SIG-M5 treated with dmso at 0.1 percent for 504 hours (cell line): ENCODE results near the gene GMDS.
A peak's percentile ranks its signal among the peaks of the same experiment; 100 is the strongest.

ENCODE experiments used
- DNase-seq: peaks from one replicate; lab custom pipeline; 2025; ENCODE audit not compliant: unreplicated experiment; lab: John Stamatoyannopoulos, UW

The GMDS gene

DNA sequence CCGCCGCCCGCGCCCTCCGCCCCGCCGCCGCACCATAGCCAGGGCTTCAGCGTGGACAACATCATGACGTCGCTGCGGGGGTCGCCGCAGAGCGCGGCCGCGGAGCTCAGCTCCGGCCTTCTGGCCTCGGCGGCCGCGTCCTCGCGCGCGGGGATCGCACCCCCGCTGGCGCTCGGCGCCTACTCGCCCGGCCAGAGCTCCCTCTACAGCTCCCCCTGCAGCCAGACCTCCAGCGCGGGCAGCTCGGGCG lies 634.2 kb downstream of the GMDS start:
- no peak for DNase-seq

GRCh38 chr6:1610497-1611321 lies 634.7 kb downstream of the GMDS start:
- peak; percentile 14 for DNase-seq

DNA sequence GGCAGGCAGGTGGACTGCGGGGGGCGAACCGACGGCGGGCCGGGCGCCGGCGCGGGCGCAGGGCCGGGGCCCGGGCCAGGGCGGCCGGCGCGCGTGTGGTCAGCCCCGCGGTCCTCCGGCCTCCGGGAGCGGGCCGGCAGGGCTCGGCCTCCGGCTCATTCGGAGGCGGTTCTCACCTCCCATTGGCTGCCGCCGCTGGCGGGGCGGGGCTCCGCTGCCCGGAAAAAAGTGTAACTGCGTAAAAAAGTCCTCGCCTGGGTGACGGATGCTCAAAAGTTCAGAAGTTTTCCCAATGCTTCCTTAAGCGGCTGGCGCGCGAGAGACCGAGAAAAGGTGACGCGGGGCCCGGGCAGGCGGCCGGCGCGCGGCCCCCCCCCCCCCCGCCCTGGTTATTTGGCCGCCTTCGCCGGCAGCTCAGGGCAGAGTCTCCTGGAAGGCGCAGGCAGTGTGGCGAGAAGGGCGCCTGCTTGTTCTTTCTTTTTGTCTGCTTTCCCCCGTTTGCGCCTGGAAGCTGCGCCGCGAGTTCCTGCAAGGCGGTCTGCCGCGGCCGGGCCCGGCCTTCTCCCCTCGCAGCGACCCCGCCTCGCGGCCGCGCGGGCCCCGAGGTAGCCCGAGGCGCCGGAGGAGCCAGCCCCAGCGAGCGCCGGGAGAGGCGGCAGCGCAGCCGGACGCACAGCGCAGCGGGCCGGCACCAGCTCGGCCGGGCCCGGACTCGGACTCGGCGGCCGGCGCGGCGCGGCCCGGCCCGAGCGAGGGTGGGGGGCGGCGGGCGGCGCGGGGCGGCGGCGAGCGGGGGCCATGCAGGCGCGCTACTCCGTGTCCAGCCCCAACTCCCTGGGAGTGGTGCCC lies 635.5 kb downstream of the GMDS start, which contains the start of gene FOXC1:
FOXC1 (plus strand) TSS at position 268 of the 849 bp plus-strand sequence; CDS start at position 799, 531 bp downstream.
- peak; percentile 70 for DNase-seq

DNA sequence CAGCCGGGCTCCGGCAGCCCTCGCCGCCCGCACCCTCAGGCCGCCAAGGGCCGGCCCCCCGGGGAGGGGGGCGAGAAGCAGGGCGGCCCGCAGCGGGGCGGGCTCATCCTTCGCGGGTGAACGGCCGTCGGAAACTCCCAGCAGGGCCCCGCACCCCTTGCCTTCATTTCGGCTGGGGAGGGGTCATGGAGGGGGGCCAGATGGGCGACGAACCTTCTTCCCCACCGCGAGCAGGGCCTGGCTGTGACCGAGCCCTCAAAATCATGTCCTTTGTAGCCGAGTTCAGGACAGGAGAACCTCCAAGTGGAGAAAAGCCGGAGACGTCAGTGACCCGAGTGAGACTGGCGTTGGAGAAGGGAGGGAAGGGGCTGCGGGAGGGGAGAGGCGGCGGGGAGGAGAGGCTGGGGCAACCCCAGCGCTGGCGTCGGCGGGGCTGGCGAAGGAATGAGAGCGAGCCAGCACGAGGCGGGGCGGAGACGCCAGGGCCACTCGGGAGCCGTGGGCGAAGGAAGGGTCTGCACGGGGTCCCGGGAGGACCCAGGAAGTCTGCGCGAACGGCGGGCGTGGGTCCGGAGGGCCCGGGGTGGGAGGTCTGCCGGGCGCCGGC lies 636.3 kb downstream of the GMDS start:
- no peak for DNase-seq

- no peak for DNase-seq
Measured at GRCh38 chr6:1608222-1609040, 637.0 kb downstream of the GMDS start.

DNA sequence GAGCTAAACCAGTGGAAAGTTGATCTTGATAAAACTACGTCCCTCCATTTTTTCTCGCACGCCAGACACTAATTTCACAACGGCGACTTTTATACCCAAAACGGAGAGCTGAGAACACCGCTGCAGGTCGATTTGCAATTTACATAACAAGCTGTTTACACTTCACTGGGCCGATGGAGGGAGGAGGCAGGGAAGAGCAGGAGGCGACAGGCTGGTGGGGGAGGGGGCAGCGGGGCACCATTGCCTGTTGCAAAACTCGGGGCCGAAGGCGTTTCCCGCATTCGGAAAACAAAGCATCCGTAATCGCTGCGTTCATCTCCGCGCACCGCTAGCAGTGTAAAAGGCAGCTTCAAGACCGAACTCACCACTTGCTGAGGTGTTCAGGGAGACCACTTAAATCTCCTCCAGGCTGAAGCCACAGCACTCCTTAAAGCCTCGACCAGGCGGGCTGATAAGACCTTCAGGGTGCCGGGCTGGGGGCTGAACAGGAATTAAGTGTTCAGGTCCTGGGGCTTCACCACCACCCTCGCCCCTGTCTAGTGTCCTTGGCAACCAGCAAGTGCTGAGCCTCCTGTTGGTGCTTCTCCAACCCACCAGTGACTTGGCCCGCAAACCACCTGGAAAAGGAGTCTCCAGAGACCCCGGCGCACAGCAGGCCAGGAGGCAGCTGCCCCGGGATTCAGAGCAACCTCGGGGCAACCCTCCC lies 637.7 kb downstream of the GMDS start:
- DNase-seq = no peak

DNA sequence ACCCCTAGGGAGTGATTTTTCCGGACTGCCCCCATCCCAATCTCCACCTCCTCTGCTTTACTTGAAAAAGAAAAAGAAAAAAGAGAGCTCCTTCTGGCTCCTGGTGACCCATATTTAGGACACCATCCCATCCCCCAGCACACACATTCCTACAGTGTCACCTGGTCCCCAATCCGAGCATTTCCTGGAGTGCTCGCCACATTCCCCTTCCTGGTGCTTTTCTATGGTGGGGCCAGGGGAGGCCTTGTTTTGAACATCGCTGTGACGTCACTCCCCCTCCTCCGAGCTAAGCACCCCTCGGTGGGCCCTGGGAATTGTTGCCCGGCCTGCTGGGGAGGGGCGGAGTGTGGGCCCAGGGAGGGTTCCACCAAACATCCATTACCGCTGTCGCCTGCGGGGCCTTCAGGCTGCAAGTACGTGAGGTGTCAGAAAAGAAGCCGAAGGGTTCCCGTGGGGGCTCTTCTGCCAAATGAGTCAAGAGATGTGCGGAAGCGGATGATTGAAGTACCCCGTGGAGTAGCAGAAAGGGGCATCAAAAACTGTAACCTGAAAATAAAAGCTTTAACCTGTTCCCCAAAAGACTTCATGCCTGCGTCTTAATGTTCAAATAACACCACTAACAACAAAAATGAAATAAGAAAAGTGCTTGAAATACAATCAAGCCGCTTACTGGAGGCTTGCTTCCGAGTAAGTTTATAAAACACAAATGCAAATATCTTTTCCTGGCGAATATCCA lies 638.5 kb downstream of the GMDS start:
- DNase-seq = no peak

GRCh38 chr6:1605893-1606779 lies 639.3 kb downstream of the GMDS start:
- no peak for DNase-seq

DNA sequence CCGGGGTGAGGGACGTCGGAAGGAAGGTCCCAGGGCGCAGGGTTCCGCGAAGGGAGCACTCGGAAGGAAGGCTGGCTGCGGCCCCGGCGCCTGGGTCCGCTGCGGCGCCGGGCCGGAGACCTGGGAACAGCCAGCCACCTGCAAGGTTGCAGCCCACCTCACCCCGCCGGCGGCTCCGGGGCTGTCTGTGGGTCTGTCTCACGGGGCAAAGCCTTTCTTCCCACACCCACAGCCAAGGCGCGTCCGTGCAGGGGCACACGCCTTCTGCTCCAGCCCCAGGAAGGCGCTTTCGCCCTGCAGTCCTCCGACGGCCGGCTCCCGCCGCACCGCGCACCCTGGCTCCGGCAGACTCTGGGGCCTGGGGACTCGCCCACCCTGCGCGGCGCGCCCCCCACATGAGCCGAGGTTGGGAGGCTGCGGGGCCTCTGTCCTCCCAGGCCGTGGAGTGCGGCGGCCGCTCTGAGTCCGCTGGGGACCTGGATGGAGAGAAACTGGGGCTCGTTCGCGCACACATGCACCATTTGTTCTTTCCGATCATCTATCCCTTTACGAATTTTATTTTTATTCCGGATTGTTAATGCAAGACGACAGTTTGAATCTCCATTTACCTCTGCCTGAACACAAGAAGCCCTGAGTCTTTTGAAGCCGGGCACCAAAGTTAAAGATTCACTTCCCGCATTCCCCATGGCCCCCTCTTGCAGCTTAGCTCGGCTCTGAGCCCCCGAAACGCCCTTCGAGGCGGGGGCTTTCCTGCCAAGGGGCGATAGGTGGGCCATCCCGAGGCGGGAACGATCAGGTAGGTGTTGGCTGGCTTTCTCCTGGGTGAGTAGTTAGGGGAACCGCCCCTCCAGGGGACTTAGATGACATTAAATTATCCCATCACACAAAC lies 640.2 kb downstream of the GMDS start:
- DNase-seq = no peak

- DNase-seq = peak; percentile 13
Measured at GRCh38 chr6:1604158-1605003, 641.0 kb downstream of the GMDS start.

GRCh38 chr6:1603708-1604107 lies 641.7 kb downstream of the GMDS start:
- DNase-seq = no peak

- DNase-seq = no peak
Measured at GRCh38 chr6:1602049-1602713, 643.2 kb downstream of the GMDS start.

- DNase-seq = no peak
Measured at GRCh38 chr6:1601158-1602048, 644.0 kb downstream of the GMDS start.

DNA sequence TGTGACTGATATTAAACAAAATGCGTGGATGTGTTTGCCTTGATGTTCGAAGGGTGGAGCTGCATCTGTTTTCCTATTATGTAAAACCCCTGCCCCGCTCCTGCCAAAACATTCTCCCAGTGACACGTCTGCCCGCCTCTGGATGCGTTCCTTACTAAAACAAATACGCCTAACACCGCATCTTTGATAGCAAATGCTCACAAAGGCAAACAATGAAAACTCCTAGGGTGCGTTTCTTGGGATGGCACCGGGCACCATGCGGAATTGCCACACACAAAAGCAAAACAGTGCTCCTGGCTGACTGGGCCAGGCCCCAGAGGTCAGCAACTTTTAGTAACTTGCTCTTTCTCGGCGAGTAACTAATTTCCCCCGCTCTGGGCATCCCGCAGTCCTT lies 644.6 kb downstream of the GMDS start:
- DNase-seq = no peak

DNA sequence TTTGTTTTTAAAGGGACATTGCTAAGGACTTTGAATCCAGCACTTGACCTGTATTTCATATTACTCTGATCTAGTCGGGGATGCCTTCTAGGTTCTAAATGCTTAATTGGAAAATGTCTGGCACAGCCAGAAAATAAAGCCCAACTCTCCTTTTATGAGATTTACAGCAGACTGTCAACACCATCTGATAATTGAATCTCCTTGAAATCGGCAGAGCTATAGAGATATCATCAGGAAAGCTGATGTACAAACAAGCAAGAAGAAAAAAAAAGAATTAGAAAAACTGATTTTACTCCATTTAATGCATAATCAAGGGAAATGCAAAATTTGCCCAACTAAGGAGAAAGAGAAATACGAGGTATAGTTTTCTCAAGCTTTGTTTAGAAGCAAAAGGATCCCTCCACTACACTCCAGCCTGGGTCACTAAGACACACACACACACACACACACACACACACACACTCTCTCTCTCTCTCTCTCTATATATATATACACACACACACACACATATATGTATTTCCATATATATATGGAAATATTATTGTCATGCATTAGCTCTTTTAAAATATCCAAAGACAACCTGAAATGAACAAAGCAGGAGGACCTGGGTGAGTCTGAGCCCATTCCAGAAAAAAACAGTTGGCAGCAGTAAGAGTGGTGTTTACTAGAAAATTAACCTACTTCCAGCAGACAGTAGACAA lies 645.2 kb downstream of the GMDS start:
- DNase-seq = no peak
